GM12864 (cell line): ENCODE data around the gene CLDN1.

Experiments used
- DNase-seq: peaks from one replicate; pipeline ENCODE4 v3.0.0-alpha.2; 2011; ENCODE audit warnings: low read depth
- H3K4me3 ChIP-seq: 2 replicates; pipeline ENCODE4 v1.5.1; 2011; ENCODE audit warnings: mild to moderate bottlenecking, low read depth, low read length, control low read depth
- CTCF ChIP-seq: IDR thresholded peaks from 2 replicates; pipeline ENCODE4 v1.5.1; 2011; ENCODE audit warnings: low read depth, mild to moderate bottlenecking, moderate library complexity, low read length, control low read depth, inconsistent platforms; ENCODE audit errors: missing control alignments

The CLDN1 gene

GRCh38 chr3:190322604-190323245 is 479 bp upstream of the CLDN1 start:
- DNase-seq: no peak
- no peak for TF ChIP-seq CTCF
- peak overlapping the region; percentile 48 for H3K4me3 ChIP-seq

- no peak for DNase-seq
- H3K4me3 ChIP-seq: no peak overlapping the region
- TF ChIP-seq CTCF: no peak
Observed at GRCh38 chr3:190320594-190321362, 1.5 kb downstream of the CLDN1 start.

GRCh38 chr3:190319660-190320059 is 2.6 kb downstream of the CLDN1 start:
- DNase-seq: no peak
- H3K4me3 ChIP-seq: no peak overlapping the region
- TF ChIP-seq CTCF: no peak

- no peak for DNase-seq
- H3K4me3 ChIP-seq: no peak overlapping the region
- TF ChIP-seq CTCF: no peak
Observed at GRCh38 chr3:190318666-190319065, 3.6 kb downstream of the CLDN1 start.

- no peak for DNase-seq
- H3K4me3 ChIP-seq: no peak overlapping the region
- TF ChIP-seq CTCF: no peak
Observed at GRCh38 chr3:190314741-190315140, 7.5 kb downstream of the CLDN1 start.

GRCh38 chr3:190309414-190309813 is 12.8 kb downstream of the CLDN1 start:
- DNase-seq: no peak
- TF ChIP-seq CTCF: no peak
- no peak overlapping the region for H3K4me3 ChIP-seq
